Naive B cell (primary cell): ENCODE results near the gene TRAF3IP1. TPM values are rescaled to one million over a fixed set of nuclear protein-coding genes. Genes with fewer than 3 reads are reported as not detected.
"Not testable (repeated sequence)": the region's sequence is repeated elsewhere in the genome, so short reads cannot be mapped to it uniquely, and the experiment has no call there.

Source experiments
- ATAC-seq, 2 donors: fragments of 150-1000 bp; cut with Tn5 transposase; 2 replicates each; pipeline ENCODE4 v1.10.0; 2021; ENCODE audit warnings: low read depth in 2 of 2, mild to moderate bottlenecking in 2 of 2, moderate library complexity in 2 of 2
- DNase-seq: peaks from one replicate; pipeline ENCODE4 v3.0.0; 2022
- H3K27ac Mint-ChIP-seq, 6 donors: one replicate each; pipeline ENCODE4 v1.8.0; 2020 to 2022; ENCODE audit warnings: mild to moderate bottlenecking in 6 of 6, mixed read lengths in 6 of 6, moderate library complexity in 5 of 6, inconsistent platforms in 2 of 6
- H3K27me3 Mint-ChIP-seq, 3 donors: one replicate each; pipeline ENCODE4 v1.8.0; 2021 to 2022; ENCODE audit warnings: mixed read lengths in 3 of 3, mild to moderate bottlenecking in 1 of 3
- H3K36me3 Mint-ChIP-seq, 2 donors: one replicate each; pipeline ENCODE4 v1.8.0; 2020 to 2022; ENCODE audit warnings: mixed read lengths in 2 of 2, inconsistent platforms in 1 of 2, mild to moderate bottlenecking in 1 of 2
- H3K4me1 Mint-ChIP-seq, 3 donors: one replicate each; pipeline ENCODE4 v1.8.0; 2020 to 2022; ENCODE audit warnings: mixed read lengths in 3 of 3, inconsistent platforms in 1 of 3, mild to moderate bottlenecking in 1 of 3, moderate library complexity in 1 of 3
- H3K4me3 Mint-ChIP-seq, 8 donors: one replicate each; pipeline ENCODE4 v1.8.0; 2020 to 2022; ENCODE audit warnings: mild to moderate bottlenecking in 8 of 8, mixed read lengths in 8 of 8, moderate library complexity in 8 of 8, inconsistent platforms in 2 of 8
- H3K9me3 Mint-ChIP-seq, 7 donors: one replicate each; pipeline ENCODE4 v1.8.0; 2020 to 2022; ENCODE audit warnings: mixed read lengths in 7 of 7, mild to moderate bottlenecking in 5 of 7, inconsistent platforms in 2 of 7, moderate library complexity in 1 of 7
- polyA plus RNA-seq, 6 donors: library from polyadenylated mRNA; unstranded; fragments of 300-500 nt; fragmentation: Illumina TruSeq; gene quantifications; one replicate each; pipeline ENCODE4 v1.2.3, GENCODE V29; 2021; ENCODE audit warnings: low read depth in 6 of 6

TRAF3IP1 gene
- polyA plus RNA-seq, 6 donors from 2014 or later = 2.8 to 5.4 (median 3.5) TPM

- Mint-ChIP-seq H3K4me3 (no peak overlapping the region), H3K9me3 (peaks cover 0 to 2% (median 0%) of the 10 kb centered on the region in 7 donors), H3K27me3 (no peaks in the 10 kb centered on the region), H3K4me1 (peaks cover 3 to 9% (median 7%) of the 10 kb centered on the region in 3 donors), H3K27ac (no peak overlapping the region), H3K36me3 (peaks cover 25 to 31% of the 10 kb centered on the region in 2 donors)
- no peak for DNase-seq
- ATAC-seq = no peak
These were observed 6.6 kb downstream of the TRAF3IP1 start for GRCh38 chr2:238326801-238327365.

GRCh38 chr2:238327751-238328150 is 7.4 kb downstream of the TRAF3IP1 start:
- H3K4me1 Mint-ChIP-seq = peaks cover 0 to 7% (median 6%) of the 10 kb centered on the region in 3 donors
- peak overlapping the region in 1 of 6 donors; percentile 38 for H3K27ac Mint-ChIP-seq
- peaks cover 0 to 2% (median 0%) of the 10 kb centered on the region in 7 donors for H3K9me3 Mint-ChIP-seq
- H3K36me3 Mint-ChIP-seq = peaks cover 25 to 31% of the 10 kb centered on the region in 2 donors
- no peak for DNase-seq
- H3K27me3 Mint-ChIP-seq = no peaks in the 10 kb centered on the region
- ATAC-seq = no peak
- H3K4me3 Mint-ChIP-seq = peak overlapping the region in 1 of 8 donors; percentile 62

GRCh38 chr2:238330391-238330790 is 10.1 kb downstream of the TRAF3IP1 start:
- ATAC-seq (no peak), DNase-seq (no peak)
- Mint-ChIP-seq H3K4me1 (peaks cover 0 to 7% (median 0%) of the 10 kb centered on the region in 3 donors), H3K4me3 (no peak overlapping the region), H3K9me3 (peaks cover 0 to 2% (median 0%) of the 10 kb centered on the region in 7 donors), H3K27ac (no peak overlapping the region), H3K27me3 (no peaks in the 10 kb centered on the region), H3K36me3 (peaks cover 25 to 31% of the 10 kb centered on the region in 2 donors)

- peaks cover 25 to 30% of the 10 kb centered on the region in 2 donors for H3K36me3 Mint-ChIP-seq
- peaks cover 0 to 4% (median 0%) of the 10 kb centered on the region in 3 donors for H3K4me1 Mint-ChIP-seq
- no peak for DNase-seq
- no peaks in the 10 kb centered on the region for H3K27me3 Mint-ChIP-seq
- peaks cover 0 to 2% (median 0%) of the 10 kb centered on the region in 7 donors for H3K9me3 Mint-ChIP-seq
- H3K27ac Mint-ChIP-seq = no peak overlapping the region
- H3K4me3 Mint-ChIP-seq = no peak overlapping the region
- no peak for ATAC-seq
These were observed 11.6 kb downstream of the TRAF3IP1 start for GRCh38 chr2:238331916-238332315.

GRCh38 chr2:238334885-238335284 is 14.6 kb downstream of the TRAF3IP1 start:
- no peak overlapping the region for H3K4me3 Mint-ChIP-seq
- DNase-seq = no peak
- H3K9me3 Mint-ChIP-seq = no peaks in the 10 kb centered on the region
- H3K36me3 Mint-ChIP-seq = peaks cover 3 to 10% of the 10 kb centered on the region in 2 donors
- peaks cover 0 to 2% (median 0%) of the 10 kb centered on the region in 3 donors for H3K4me1 Mint-ChIP-seq
- no peak overlapping the region for H3K27ac Mint-ChIP-seq
- ATAC-seq = no peak
- no peaks in the 10 kb centered on the region for H3K27me3 Mint-ChIP-seq

- DNase-seq, ATAC-seq, H3K36me3 Mint-ChIP-seq, H3K27ac Mint-ChIP-seq, H3K27me3 Mint-ChIP-seq, H3K9me3 Mint-ChIP-seq, H3K4me3 Mint-ChIP-seq, H3K4me1 Mint-ChIP-seq: not testable (repeated sequence)
These were observed 15.3 kb downstream of the TRAF3IP1 start for GRCh38 chr2:238335591-238335990.

- H3K27me3 Mint-ChIP-seq = no peaks in the 10 kb centered on the region
- H3K9me3 Mint-ChIP-seq = no peaks in the 10 kb centered on the region
- H3K36me3 Mint-ChIP-seq = peaks cover 0 to 8% of the 10 kb centered on the region in 2 donors
- ATAC-seq (no peak), DNase-seq (no peak)
- H3K4me3 Mint-ChIP-seq = no peak overlapping the region
- H3K27ac Mint-ChIP-seq = no peak overlapping the region
- H3K4me1 Mint-ChIP-seq = no peaks in the 10 kb centered on the region
These were observed 15.8 kb downstream of the TRAF3IP1 start for GRCh38 chr2:238336151-238336550.

- peaks cover 0 to 8% of the 10 kb centered on the region in 2 donors for H3K36me3 Mint-ChIP-seq
- H3K27ac Mint-ChIP-seq = peak overlapping the region in 3 of 6 donors; percentile 26 to 60 (median 50)
- H3K27me3 Mint-ChIP-seq = no peaks in the 10 kb centered on the region
- ATAC-seq = no peak
- H3K9me3 Mint-ChIP-seq = no peaks in the 10 kb centered on the region
- H3K4me3 Mint-ChIP-seq = peak overlapping the region in 1 of 8 donors; percentile 6
- DNase-seq = no peak
- H3K4me1 Mint-ChIP-seq = no peaks in the 10 kb centered on the region
These were observed 16.6 kb downstream of the TRAF3IP1 start for GRCh38 chr2:238336793-238337444.

GRCh38 chr2:238337846-238338245 is 17.5 kb downstream of the TRAF3IP1 start:
- Mint-ChIP-seq H3K27ac (no peak overlapping the region), H3K9me3 (no peaks in the 10 kb centered on the region), H3K27me3 (no peaks in the 10 kb centered on the region), H3K4me1 (no peaks in the 10 kb centered on the region), H3K4me3 (no peak overlapping the region), H3K36me3 (peaks cover 0 to 8% of the 10 kb centered on the region in 2 donors)
- DNase-seq = no peak
- ATAC-seq = no peak

GRCh38 chr2:238338710-238339394 is 18.5 kb downstream of the TRAF3IP1 start:
- Mint-ChIP-seq H3K4me1 (no peaks in the 10 kb centered on the region), H3K4me3 (no peak overlapping the region), H3K36me3 (peaks cover 0 to 8% of the 10 kb centered on the region in 2 donors), H3K27ac (no peak overlapping the region), H3K9me3 (no peaks in the 10 kb centered on the region), H3K27me3 (no peaks in the 10 kb centered on the region)
- DNase-seq (no peak), ATAC-seq (no peak)

GRCh38 chr2:238339395-238339780 is 19.1 kb downstream of the TRAF3IP1 start:
- no peak overlapping the region for H3K27ac Mint-ChIP-seq

GRCh38 chr2:238339814-238340213 is 19.5 kb downstream of the TRAF3IP1 start:
- no peaks in the 10 kb centered on the region for H3K9me3 Mint-ChIP-seq
- peaks cover 0 to 8% of the 10 kb centered on the region in 2 donors for H3K36me3 Mint-ChIP-seq
- no peak for ATAC-seq
- no peak overlapping the region for H3K27ac Mint-ChIP-seq
- DNase-seq = no peak
- no peaks in the 10 kb centered on the region for H3K27me3 Mint-ChIP-seq
- H3K4me1 Mint-ChIP-seq = no peaks in the 10 kb centered on the region
- H3K4me3 Mint-ChIP-seq = no peak overlapping the region

More at GRCh38 chr2:238339395-238339780, 19.1 kb downstream of the TRAF3IP1 start:
- DNase-seq (no peak), ATAC-seq (no peak)
- H3K36me3 Mint-ChIP-seq = peaks cover 0 to 8% of the 10 kb centered on the region in 2 donors
- no peaks in the 10 kb centered on the region for H3K4me1 Mint-ChIP-seq
- no peaks in the 10 kb centered on the region for H3K27me3 Mint-ChIP-seq
- no peak overlapping the region for H3K4me3 Mint-ChIP-seq
- no peaks in the 10 kb centered on the region for H3K9me3 Mint-ChIP-seq

GRCh38 chr2:238341536-238341935 is 21.2 kb downstream of the TRAF3IP1 start:
- Mint-ChIP-seq H3K9me3 (no peaks in the 10 kb centered on the region), H3K36me3 (peaks cover 0 to 8% of the 10 kb centered on the region in 2 donors), H3K27ac (peak overlapping the region in 1 of 6 donors; percentile 19), H3K27me3 (no peaks in the 10 kb centered on the region), H3K4me3 (no peak overlapping the region), H3K4me1 (peaks cover 4 to 6% (median 4%) of the 10 kb centered on the region in 3 donors)
- DNase-seq = no peak
- no peak for ATAC-seq

- Mint-ChIP-seq H3K4me1 (peaks cover 6 to 10% (median 7%) of the 10 kb centered on the region in 3 donors), H3K4me3 (no peak overlapping the region), H3K36me3 (peaks cover 0 to 7% of the 10 kb centered on the region in 2 donors), H3K27ac (no peak overlapping the region), H3K27me3 (no peaks in the 10 kb centered on the region), H3K9me3 (no peaks in the 10 kb centered on the region)
- ATAC-seq (no peak), DNase-seq (no peak)
These were observed 23.7 kb downstream of the TRAF3IP1 start for GRCh38 chr2:238344035-238344434.
